GM19043 (cell line): ENCODE results near the gene ARL16.

Experiments
- ATAC-seq: cut with Tn5 transposase; IDR thresholded peaks from one replicate; pipeline ENCODE4 v1.9.1; 2021; ENCODE audit warnings: low read depth; ENCODE audit not compliant: unreplicated experiment

Gene ARL16

GRCh38 chr17:81683584-81684441 lies at the start of gene ARL16, which contains the start of gene HGS:
Gene ARL16 (minus strand): TSS chr17:81683797. CDS start chr17:81683753, 44 bp downstream.
Gene HGS (plus strand): TSS chr17:81684011. CDS start chr17:81684067, 56 bp downstream.
- peak; percentile 96 for ATAC-seq

GRCh38 chr17:81727324-81728031 lies 43.9 kb upstream of the ARL16 start:
- no peak for ATAC-seq

GRCh38 chr17:81726004-81726403 lies 42.4 kb upstream of the ARL16 start:
- no peak for ATAC-seq

DNA sequence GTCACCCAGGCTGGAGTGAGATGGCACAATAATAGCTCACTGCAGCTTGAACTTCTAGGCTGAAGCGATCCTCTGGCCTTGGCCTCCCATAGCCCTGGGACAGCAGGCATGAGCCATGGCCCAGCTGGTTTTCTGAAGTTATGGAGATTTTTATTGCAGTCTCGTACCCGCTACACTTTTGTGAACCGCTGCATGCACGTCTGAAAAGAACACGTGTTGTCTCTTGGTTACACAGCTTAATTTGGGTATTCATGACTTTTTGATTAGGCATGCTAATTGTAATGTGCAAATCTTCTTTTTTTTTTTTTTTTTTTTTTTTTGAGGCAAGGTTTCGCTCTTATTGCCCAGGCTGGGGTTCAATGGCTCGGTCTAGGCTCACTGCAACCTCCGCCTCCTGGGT lies 41.8 kb upstream of the ARL16 start:
- no peak for ATAC-seq

DNA sequence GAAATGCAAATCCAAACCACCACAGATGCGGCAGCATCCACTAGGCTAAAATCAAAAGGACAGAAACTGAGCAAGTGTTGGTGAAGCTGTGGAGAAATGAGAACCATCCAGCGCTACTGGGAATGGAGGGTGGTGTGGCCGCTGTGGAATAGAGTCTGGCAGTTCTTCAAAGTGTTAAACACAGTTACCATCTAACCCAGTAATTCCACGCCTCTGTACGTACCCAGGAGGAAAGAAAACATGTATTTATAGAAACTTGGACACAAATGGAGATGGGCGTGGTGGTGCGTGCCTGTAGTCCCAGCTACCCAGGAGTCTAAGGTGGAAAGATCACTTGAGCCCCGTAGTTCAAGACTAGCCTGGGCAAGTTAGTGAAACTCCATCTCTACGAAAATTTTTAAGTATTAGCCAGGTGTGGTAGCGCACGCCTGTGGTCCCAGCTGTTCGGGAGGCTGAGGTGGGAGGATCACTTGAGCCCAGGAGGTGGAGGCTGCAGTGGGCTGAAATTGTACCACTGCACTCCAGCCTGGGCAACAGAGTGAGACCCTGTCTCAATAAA lies 40.1 kb upstream of the ARL16 start:
- no peak for ATAC-seq

- ATAC-seq, result no peak
These were observed 38.9 kb upstream of the ARL16 start for GRCh38 chr17:81722184-81723120.

GRCh38 chr17:81720267-81721071 lies 36.9 kb upstream of the ARL16 start:
- ATAC-seq, result no peak

DNA sequence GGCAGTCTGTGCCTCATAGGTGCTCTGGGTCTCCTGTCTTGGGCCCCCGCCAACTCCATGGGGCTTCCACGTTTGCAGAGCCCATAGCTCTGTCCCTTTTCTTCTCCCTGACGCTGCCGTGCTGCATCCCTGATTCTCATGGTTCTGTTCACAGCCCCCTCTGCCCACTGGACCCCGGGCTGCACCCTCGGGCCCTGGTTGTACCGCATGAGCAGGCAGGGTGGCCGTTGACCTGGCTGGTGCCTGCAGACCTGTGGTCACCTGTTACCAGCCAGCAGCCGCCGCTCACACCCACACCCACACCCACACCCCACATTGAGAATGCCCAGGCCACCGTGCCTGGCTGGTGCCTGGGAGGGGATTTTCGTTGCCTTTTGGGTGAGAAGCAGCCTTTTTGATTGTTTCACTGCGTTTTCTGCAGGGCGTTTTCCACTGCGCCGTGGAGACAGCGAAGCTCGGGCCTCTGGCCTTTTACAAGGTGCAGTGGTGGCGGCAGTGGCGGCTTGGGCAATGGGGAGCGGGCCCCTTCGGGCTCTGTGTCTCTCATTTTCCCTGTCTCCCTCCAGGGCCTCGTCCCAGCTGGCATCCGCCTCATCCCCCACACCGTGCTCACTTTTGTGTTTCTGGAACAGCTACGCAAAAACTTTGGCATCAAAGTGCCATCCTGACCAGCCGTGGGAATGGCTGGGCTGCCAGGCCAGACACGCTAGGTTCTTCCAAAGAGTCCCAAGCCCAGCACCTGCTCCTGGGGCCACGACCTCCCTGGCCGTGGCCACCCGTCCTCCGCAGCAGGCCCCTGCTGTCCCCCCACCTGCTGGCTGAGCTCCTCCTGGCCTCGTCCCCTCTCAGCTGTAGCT lies 36.0 kb upstream of the ARL16 start:
- ATAC-seq, result no peak

DNA sequence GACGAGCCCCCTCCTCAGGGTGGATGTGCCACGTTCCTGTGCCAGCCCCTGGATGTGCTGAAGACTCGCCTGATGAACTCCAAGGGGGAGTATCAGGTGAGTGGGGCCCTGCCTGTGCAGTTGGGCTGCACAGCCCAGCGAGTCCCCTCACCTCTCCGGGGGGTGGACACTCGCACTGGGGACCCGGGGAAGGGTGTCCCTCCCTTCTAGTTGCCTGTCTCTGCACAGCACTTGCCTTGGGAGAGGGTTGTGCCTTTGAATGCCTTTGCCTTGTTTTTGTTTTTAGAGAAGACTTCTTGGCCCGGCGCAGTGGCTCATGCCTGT lies 34.1 kb upstream of the ARL16 start:
- no peak for ATAC-seq

GRCh38 chr17:81717049-81717765 lies 33.6 kb upstream of the ARL16 start:
- ATAC-seq, result no peak

DNA sequence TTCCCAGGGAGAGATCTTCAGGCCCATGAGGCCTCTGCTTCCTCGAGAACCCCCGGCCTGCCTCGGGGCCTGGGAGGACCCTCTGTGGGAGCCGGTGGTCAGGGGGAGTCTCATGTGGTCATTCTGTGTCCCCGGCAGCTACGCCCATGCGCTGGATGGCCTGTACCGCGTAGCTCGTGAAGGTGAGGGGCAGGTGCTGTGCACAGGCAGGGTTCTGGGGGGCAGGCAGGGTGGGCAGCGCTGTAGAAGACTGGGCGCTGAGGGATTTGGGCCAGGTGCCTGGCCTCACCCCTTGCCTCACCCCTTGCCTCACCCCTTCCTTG lies 33.0 kb upstream of the ARL16 start:
- no peak for ATAC-seq

DNA sequence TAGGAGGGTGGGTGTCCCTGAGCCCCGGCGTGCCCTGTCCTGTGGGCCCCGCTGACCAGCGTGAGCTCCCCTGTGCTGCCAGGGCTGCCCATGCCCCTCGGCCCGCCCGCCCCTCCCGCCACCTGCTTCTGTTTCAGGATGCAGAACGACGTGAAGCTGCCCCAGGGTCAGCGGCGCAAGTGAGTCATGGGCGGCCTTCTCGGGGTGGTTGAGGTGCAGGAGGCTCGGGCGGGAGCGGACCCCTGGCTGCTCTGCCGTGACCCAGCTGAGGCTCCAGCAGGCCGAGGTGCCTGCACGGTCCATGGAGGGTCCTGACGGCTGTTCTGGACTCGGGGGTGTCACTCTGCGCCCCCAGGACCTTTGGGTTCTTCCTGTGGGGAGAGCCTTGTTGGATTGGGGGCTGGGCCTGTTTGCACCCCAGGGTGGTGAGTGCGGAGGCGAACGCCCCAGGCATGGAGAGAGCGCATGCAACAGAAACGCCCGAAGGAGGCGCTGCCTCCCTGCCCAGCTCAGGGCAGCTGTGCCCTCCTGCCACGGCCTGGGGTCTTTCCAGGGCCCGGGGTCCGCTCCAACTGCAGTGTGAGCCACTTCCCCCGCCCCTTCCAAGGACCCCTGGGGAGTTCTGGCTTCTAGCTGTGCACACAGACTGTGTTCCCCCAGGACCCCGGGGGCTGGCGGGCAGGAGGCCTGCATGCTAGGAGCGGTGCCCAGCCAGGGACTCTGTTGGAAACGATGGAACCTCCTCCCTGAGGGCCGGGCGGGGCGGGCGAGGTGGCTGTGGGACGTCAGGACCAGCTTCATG lies 32.5 kb upstream of the ARL16 start:
- no peak for ATAC-seq

DNA sequence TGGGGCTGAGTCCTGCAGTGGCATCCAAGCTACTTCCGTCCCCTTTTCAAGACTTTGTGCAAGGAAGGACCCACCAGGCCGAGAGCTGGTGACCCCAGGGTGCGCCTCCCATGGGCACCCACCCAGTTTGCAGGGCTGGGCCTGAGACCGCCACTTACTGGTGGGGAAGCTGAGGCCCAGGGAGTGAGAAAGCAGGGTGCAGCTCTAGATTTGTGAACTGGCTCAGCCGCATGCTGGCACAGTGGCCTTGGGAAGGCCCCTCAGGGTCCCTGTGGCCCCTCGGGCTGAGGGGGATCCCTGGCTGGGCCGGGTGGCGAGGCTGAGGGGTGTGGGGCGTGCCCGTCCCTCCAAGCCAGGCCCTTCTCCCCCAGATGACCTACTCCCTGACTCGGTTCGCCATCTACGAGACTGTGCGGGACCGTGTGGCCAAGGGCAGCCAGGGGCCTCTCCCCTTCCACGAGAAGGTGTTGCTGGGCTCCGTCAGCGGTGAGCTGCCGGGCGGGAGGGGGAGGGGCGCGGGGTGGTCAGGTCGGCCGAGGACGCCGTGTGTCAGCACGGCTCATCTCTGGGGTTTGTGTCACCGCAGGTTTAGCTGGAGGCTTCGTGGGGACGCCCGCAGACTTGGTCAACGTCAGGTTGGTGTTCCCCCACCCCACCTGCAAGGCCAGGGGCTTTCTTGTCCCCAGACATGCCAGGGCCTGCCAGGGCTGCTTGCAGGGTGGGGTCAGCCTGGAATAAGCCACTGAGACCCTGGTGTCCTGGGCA lies 31.7 kb upstream of the ARL16 start:
- ATAC-seq, result no peak

- ATAC-seq, result no peak
These were observed 31.0 kb upstream of the ARL16 start for GRCh38 chr17:81714412-81715106.

- no peak for ATAC-seq
These were observed 30.2 kb upstream of the ARL16 start for GRCh38 chr17:81713556-81714411.
